Measurements from ENCODE around the gene ITPRID1. TPM values are rescaled to one million over a fixed set of nuclear protein-coding genes. Genes with fewer than 3 reads are reported as not detected.

The ITPRID1 gene
- total and polyA plus RNA-seq, 10 of the 15 experiments (the other 5 are each of a cell fraction or from before 2014, with no cell fraction given) = 0.06 TPM; not detected in 9

GRCh38 chr7:31517513-31517912, 3.6 kb downstream of the ITPRID1 start:
- Histone ChIP-seq H3K27ac (ENCODE audit: control insufficient read depth, insufficient read depth) (no peak overlapping the region), H3K4me2 (ENCODE audit: control insufficient read depth, insufficient read depth) (no peak overlapping the region), H3K27me3 (replicated peaks in 1 of 2; ENCODE audit: control insufficient read depth in 2 of 2, insufficient read depth in 2 of 2, low read length in 1 of 2) (no peaks in the 10 kb centered on the region), H4K20me1 (ENCODE audit: control insufficient read depth, insufficient read depth) (no peaks in the 10 kb centered on the region), H3K9ac (ENCODE audit: control insufficient read depth, insufficient read depth, low read length) (no peak overlapping the region), H3K4me3 (no peak overlapping the region), H3K4me1 (ENCODE audit: control insufficient read depth, insufficient read depth, low read length) (no peaks in the 10 kb centered on the region), H3K9me3 (replicated peaks; ENCODE audit: control insufficient read depth, insufficient read depth, low read length) (no peaks in the 10 kb centered on the region), H3K79me2 (ENCODE audit: control insufficient read depth, insufficient read depth, low read length) (no peaks in the 10 kb centered on the region), H2AFZ (ENCODE audit: control insufficient read depth, low read depth, low read length) (no peak overlapping the region), H3K36me3 (ENCODE audit: control insufficient read depth in 2 of 2, insufficient read depth in 2 of 2, low read length in 1 of 2) (no peaks in the 10 kb centered on the region)
- CTCF ChIA-PET = interaction anchor here (1.1 kb wide), 1 partner anchor 823 kb away, joined by 3 read pairs; no protein-coding TSS in a partner anchor
- SMC1A ChIA-PET (ENCODE audit: uncharacterized antibody, unreplicated experiment) = no interaction called here
- FAIRE-seq = no peak
- POLR2A ChIA-PET = no interaction called here
- no peak for ATAC-seq
- no peak for DNase-seq (ENCODE audit: low read depth, low spot score)
- intact Hi-C loops (cut with micrococcal nuclease; ENCODE audit: unreplicated experiment) = no loop called here
- in situ Hi-C loops (cut with MboI) = no loop called here
- RAD21 ChIA-PET (ENCODE audit: unreplicated experiment) = no interaction called here
- BruUV-seq (replicated peaks) = no TSS peak
- WGBS (ENCODE audit: insufficient coverage, insufficient replicate concordance, low lambda C conversion rate, missing lambda C conversion rate) = 59% methylated on average over 25 of the region's 31 CpGs
- TF ChIP-seq HCFC1 (IDR thresholded peaks at IDR 0.05; ENCODE audit: low read length) (no peak), RELA (IDR thresholded peaks at IDR 0.05; ENCODE audit: borderline replicate concordance, partially characterized antibody) (no peak), IRF4 (IDR thresholded peaks at IDR 0.05; ENCODE audit: low read depth, low read length) (no peak), BMI1 (IDR thresholded peaks at IDR 0.05; ENCODE audit: borderline replicate concordance) (no peak), CREB1 (IDR thresholded peaks at IDR 0.05; ENCODE audit: low read depth) (no peak), HDGF (IDR thresholded peaks at IDR 0.05) (no peak), ZZZ3 (IDR thresholded peaks at IDR 0.05; ENCODE audit: control insufficient read depth, insufficient read length, low read depth) (no peak), HDAC2 (IDR thresholded peaks at IDR 0.05) (no peak), SMC3 (IDR thresholded peaks at IDR 0.05; ENCODE audit: borderline replicate concordance, low read length) (no peak), MXI1 (IDR thresholded peaks at IDR 0.05; ENCODE audit: low read depth, low read length) (no peak), FOXK2 (IDR thresholded peaks at IDR 0.05) (no peak), ZNF687 (IDR thresholded peaks at IDR 0.05) (no peak), SMARCA5 (IDR thresholded peaks at IDR 0.05) (no peak), BCL3 (IDR thresholded peaks at IDR 0.05; ENCODE audit: borderline replicate concordance, insufficient read depth, low read depth, low read length, poor library complexity, severe bottlenecking) (no peak), CHD4 (IDR thresholded peaks at IDR 0.05) (no peak), NFIC (IDR thresholded peaks at IDR 0.05; ENCODE audit: low read depth, low read length) (no peak), YY1 (IDR thresholded peaks at IDR 0.05; ENCODE audit: low read depth, low read length) (no peak), TCF12 (IDR thresholded peaks at IDR 0.05; ENCODE audit: low read depth, low read length) (no peak)
